CD14-positive monocyte (primary cell): ENCODE results near the gene ATP23. TPM values are rescaled to one million over a fixed set of nuclear protein-coding genes. Genes with fewer than 3 reads are reported as not detected.

Source experiments
- DNase-seq, 3 donors: peaks; one replicate each; pipeline ENCODE4 v3.0.0-alpha.2; 2011 to 2022
- H2AFZ ChIP-seq: 2 replicates; pipeline ENCODE4 v1.6.0; 2012; ENCODE audit warnings: mild to moderate bottlenecking, low read depth, low read length, inconsistent platforms; ENCODE audit not compliant: insufficient read depth, poor library complexity, severe bottlenecking
- H3K27ac ChIP-seq, 2 donors: 1 replicate in 1 of 2; 2 replicates in 1 of 2; pipeline ENCODE4 v1.5.1; 2012 to 2013; ENCODE audit warnings: low read length in 2 of 2, control low read depth in 1 of 2, inconsistent platforms in 1 of 2, low read depth in 1 of 2, mild to moderate bottlenecking in 1 of 2
- H3K27me3 ChIP-seq, 2 donors: one replicate each; pipeline versions ENCODE4 v1.6.0 to v1.6.1; 2011 to 2013; ENCODE audit warnings: low read length in 2 of 2; ENCODE audit not compliant: control insufficient read depth in 2 of 2, insufficient read depth in 2 of 2
- H3K36me3 ChIP-seq, 2 donors: replicated peaks in 1 of 2; 1 replicate in 1 of 2; 2 replicates in 1 of 2; pipeline versions ENCODE4 v1.5.1 to v1.6.1; 2012 to 2013; ENCODE audit warnings: low read length in 2 of 2, control low read depth in 1 of 2, inconsistent platforms in 1 of 2, mild to moderate bottlenecking in 1 of 2; ENCODE audit not compliant: insufficient read depth in 2 of 2, control insufficient read depth in 1 of 2
- H3K4me1 ChIP-seq, 2 donors: 1 replicate in 1 of 2; 2 replicates in 1 of 2; pipeline versions ENCODE4 v1.5.1 to v1.6.1; 2012 to 2013; ENCODE audit warnings: low read length in 2 of 2, control low read depth in 1 of 2, inconsistent platforms in 1 of 2, mild to moderate bottlenecking in 1 of 2, moderate library complexity in 1 of 2; ENCODE audit not compliant: insufficient read depth in 2 of 2, control insufficient read depth in 1 of 2
- H3K4me2 ChIP-seq: replicated peaks from 2 replicates; pipeline ENCODE3; 2012; ENCODE audit warnings: low read length, moderate library complexity, mild to moderate bottlenecking; ENCODE audit not compliant: poor library complexity, severe bottlenecking; ENCODE audit errors: extremely low read depth
- H3K4me3 ChIP-seq, 3 experiments: fragments of 200-600 bp in 1 of 3; sonication (generic) in 1 of 3; replicated peaks in 1 of 3; 1 replicate in 2 of 3; 2 replicates in 1 of 3; pipeline ENCODE4 v1.5.1; 2011 to 2013; ENCODE audit warnings: low read length in 3 of 3, mild to moderate bottlenecking in 3 of 3, control low read depth in 2 of 3, low read depth in 2 of 3, inconsistent platforms in 1 of 3, moderate library complexity in 1 of 3
- H3K79me2 ChIP-seq: 2 replicates; pipeline ENCODE4 v1.6.0; 2012; ENCODE audit warnings: mild to moderate bottlenecking, control low read depth, inconsistent platforms, low read length, moderate library complexity; ENCODE audit not compliant: insufficient read depth
- H3K9ac ChIP-seq: 2 replicates; pipeline ENCODE4 v1.6.0; 2017; ENCODE audit warnings: low read length, mild to moderate bottlenecking; ENCODE audit not compliant: insufficient read depth, poor library complexity, severe bottlenecking
- H3K9me3 ChIP-seq, 2 donors: replicated peaks in 1 of 2; 1 replicate in 1 of 2; 2 replicates in 1 of 2; pipeline versions ENCODE4 v1.5.1 to v1.6.1; 2012 to 2013; ENCODE audit warnings: low read length in 2 of 2, control low read depth in 1 of 2; ENCODE audit not compliant: control insufficient read depth in 1 of 2, insufficient read depth in 1 of 2
- H4K20me1 ChIP-seq: 2 replicates; pipeline ENCODE4 v1.6.0; 2012; ENCODE audit warnings: mild to moderate bottlenecking, low read length, control low read depth, moderate library complexity; ENCODE audit not compliant: insufficient read depth
- H3K27ac Mint-ChIP-seq, 7 donors: one replicate each; pipeline ENCODE4 v1.8.0; 2020; ENCODE audit warnings: mild to moderate bottlenecking in 7 of 7, mixed read lengths in 7 of 7, moderate library complexity in 6 of 7, inconsistent platforms in 2 of 7
- H3K27me3 Mint-ChIP-seq, 3 donors: one replicate each; pipeline ENCODE4 v1.8.0; 2021 to 2022; ENCODE audit warnings: low read depth in 3 of 3, mild to moderate bottlenecking in 3 of 3, mixed read lengths in 3 of 3, moderate library complexity in 3 of 3, inconsistent platforms in 1 of 3
- H3K36me3 Mint-ChIP-seq, 2 donors: one replicate each; pipeline ENCODE4 v1.8.0; 2020; ENCODE audit warnings: mixed read lengths in 2 of 2, inconsistent platforms in 1 of 2, mild to moderate bottlenecking in 1 of 2
- H3K4me1 Mint-ChIP-seq: one replicate; pipeline ENCODE4 v1.8.0; 2020; ENCODE audit warnings: mild to moderate bottlenecking, mixed read lengths
- H3K4me3 Mint-ChIP-seq, 2 donors: one replicate each; pipeline ENCODE4 v1.8.0; 2020; ENCODE audit warnings: mild to moderate bottlenecking in 2 of 2, mixed read lengths in 2 of 2, moderate library complexity in 1 of 2
- H3K9me3 Mint-ChIP-seq, 7 donors: one replicate each; pipeline ENCODE4 v1.8.0; 2020 to 2022; ENCODE audit warnings: mixed read lengths in 7 of 7, mild to moderate bottlenecking in 6 of 7, moderate library complexity in 6 of 7, inconsistent platforms in 2 of 7
- CTCF ChIP-seq: fragments of 200-600 bp; IDR thresholded peaks from one replicate; pipeline ENCODE4 v1.8.0; 2022; ENCODE audit warnings: antibody characterized with exemption, mild to moderate bottlenecking
- WGBS: methylation state at CpG from one replicate; pipeline ENCODE4 v1.1.5; 2013; ENCODE audit warnings: missing lambda C conversion rate; ENCODE audit not compliant: insufficient coverage; 5-methylcytosine and 5-hydroxymethylcytosine counted together
- intact Hi-C, 2 donors: fragments of 100-400 bp; cut with micrococcal nuclease; formaldehyde crosslinking; loops; one replicate each; pipeline versions ENCODE4 v1.15.0 to v1.15.1; 2023
- polyA plus RNA-seq, 3 donors: library from polyadenylated mRNA; depleted of rRNA in 1 of 3; unstranded in 2 of 3; stranded (reverse) in 1 of 3; fragments of 300-500 nt in 2 of 3; fragments of >200 nt in 1 of 3; fragmentation: Illumina TruSeq in 2 of 3; gene quantifications; 1 replicate in 2 of 3; 2 replicates in 1 of 3; pipeline ENCODE4 v1.2.3, GENCODE V29; 2012 to 2021

The ATP23 gene
- polyA plus RNA-seq, 3 donors, result 12.4 to 27.5 (median 24.8) TPM

- DNase-seq, result no peak
- H3K4me1 Mint-ChIP-seq, result peaks cover 54% of the 10 kb centered on the region
- Histone ChIP-seq H3K27ac (no peak overlapping the region), H3K9ac (no peak overlapping the region), H3K4me3 (no peak overlapping the region), H4K20me1 (no peaks in the 10 kb centered on the region), H3K9me3 (no peaks in the 10 kb centered on the region), H3K4me2 (no peak overlapping the region), H3K27me3 (peaks cover 9 to 21% of the 10 kb centered on the region in 2 donors), H3K36me3 (no peaks in the 10 kb centered on the region), H2AFZ (peak overlapping the region; percentile 41), H3K79me2 (no peaks in the 10 kb centered on the region), H3K4me1 (peaks cover 28 to 39% of the 10 kb centered on the region in 2 donors)
- 95% methylated on average over 4 of the region's 6 CpGs for WGBS
- intact Hi-C loops, result no loop called here
- peak overlapping the region in 1 of 7 donors; percentile 60 for H3K27ac Mint-ChIP-seq
- TF ChIP-seq CTCF, result no peak
- peak overlapping the region in 1 of 2 donors; percentile 28 for H3K4me3 Mint-ChIP-seq
- H3K27me3 Mint-ChIP-seq, result peaks cover 20 to 37% (median 29%) of the 10 kb centered on the region in 3 donors
- H3K36me3 Mint-ChIP-seq, result peaks cover 0 to 1% of the 10 kb centered on the region in 2 donors
- H3K9me3 Mint-ChIP-seq, result no peaks in the 10 kb centered on the region
These were observed 46.7 kb upstream of the ATP23 start for GRCh38 chr12:57894399-57895292.

DNA sequence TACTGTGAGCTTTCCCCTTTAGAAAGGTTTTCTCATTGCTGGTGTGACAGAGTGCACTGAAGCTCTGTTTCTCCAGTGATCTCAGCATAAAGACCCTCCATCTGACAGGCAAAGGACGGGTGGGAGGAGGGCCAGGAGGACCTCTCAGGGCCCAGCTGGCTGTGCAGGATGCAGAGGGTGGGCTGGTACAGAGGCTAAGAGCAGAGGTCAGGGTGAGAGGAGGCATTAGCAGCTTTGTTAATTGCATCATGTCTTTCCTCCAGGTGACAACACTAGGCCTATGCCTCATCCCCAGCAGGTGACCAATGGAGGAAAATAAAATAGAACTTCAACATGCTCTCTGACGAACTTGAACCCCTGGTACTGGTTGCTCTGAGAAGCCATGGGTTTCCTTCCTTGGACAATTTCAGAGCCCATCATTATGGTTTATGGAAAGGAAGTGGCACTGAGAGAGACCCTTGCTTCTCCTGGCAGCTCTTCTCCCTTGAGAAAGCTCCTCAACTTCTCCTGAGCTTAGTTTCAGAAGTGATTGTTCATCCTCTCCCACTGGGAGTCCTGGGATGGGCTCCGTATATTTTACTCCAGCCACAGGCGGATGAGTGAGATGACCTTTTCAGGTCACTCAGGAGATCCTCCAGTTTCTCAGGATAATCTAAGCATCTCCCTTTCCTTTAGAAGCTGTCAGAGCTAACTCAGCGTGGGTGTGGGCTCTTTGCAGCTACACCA is 45.8 kb upstream of the ATP23 start:
- Histone ChIP-seq H3K79me2 (no peaks in the 10 kb centered on the region), H3K36me3 (no peaks in the 10 kb centered on the region), H3K4me2 (peak overlapping the region; percentile 84), H2AFZ (peak overlapping the region; percentile 86), H3K4me1 (peaks cover 28 to 39% of the 10 kb centered on the region in 2 donors), H3K27ac (no peak overlapping the region), H3K9me3 (no peaks in the 10 kb centered on the region), H3K4me3 (peak overlapping the region in 1 of 3 experiments; percentile 74), H4K20me1 (no peaks in the 10 kb centered on the region), H3K27me3 (peaks cover 9 to 21% of the 10 kb centered on the region in 2 donors), H3K9ac (no peak overlapping the region)
- Mint-ChIP-seq H3K36me3 (peaks cover 0 to 1% of the 10 kb centered on the region in 2 donors), H3K9me3 (no peaks in the 10 kb centered on the region), H3K27ac (no peak overlapping the region), H3K27me3 (peaks cover 18 to 37% (median 29%) of the 10 kb centered on the region in 3 donors), H3K4me3 (peak overlapping the region; percentile 67 to 81), H3K4me1 (peaks cover 54% of the 10 kb centered on the region)
- WGBS, result 93% methylated on average over 3 of the region's 5 CpGs
- no peak for DNase-seq
- intact Hi-C loops, result no loop called here
- TF ChIP-seq CTCF, result no peak
